ENCODE results near the gene SAYSD1. TPM values are rescaled to one million over a fixed set of nuclear protein-coding genes. Genes with fewer than 3 reads are reported as not detected.

SAYSD1 gene
- total and polyA plus RNA-seq, 2 experiments from 2014 or later, result 16.9 to 23.4 TPM

GRCh38 chr6:39108041-39108839, 6.7 kb downstream of the SAYSD1 start:
- Histone ChIP-seq H3K4me3 (no peak overlapping the region), H3K9me2 (replicated peaks; ENCODE audit: insufficient read depth) (no peaks in the 10 kb centered on the region), H3K36me3 (replicated peaks; ENCODE audit: insufficient read depth, low read depth) (no peaks in the 10 kb centered on the region), H2AFZ (no peak overlapping the region), H3K4me1 (ENCODE audit: insufficient read depth) (peaks cover 12% of the 10 kb centered on the region), H3K27me3 (no peaks in the 10 kb centered on the region), H3K4me2 (no peak overlapping the region), H3K27ac (peak overlapping the region; percentile 62), H4K20me1 (ENCODE audit: insufficient read depth, poor library complexity, severe bottlenecking) (no peaks in the 10 kb centered on the region), H3K9me3 (ENCODE audit: low read depth) (no peaks in the 10 kb centered on the region), H3K79me2 (peaks cover 23% of the 10 kb centered on the region)
- 54% methylated on average over 7 of the region's 7 CpGs for WGBS (ENCODE audit: low lambda C conversion rate, missing lambda C conversion rate)
- no peak for DNase-seq (ENCODE audit: low spot score)
- TF ChIP-seq CTCF (IDR thresholded peaks at IDR 0.05; ENCODE audit: poor library complexity) (no peak), EZH2 (IDR thresholded peaks at IDR 0.05; ENCODE audit: borderline replicate concordance) (no peak), EZH2phosphoT487 (IDR thresholded peaks at IDR 0.05; ENCODE audit: low read depth, severe bottlenecking, unreplicated experiment) (no peak)

DNA sequence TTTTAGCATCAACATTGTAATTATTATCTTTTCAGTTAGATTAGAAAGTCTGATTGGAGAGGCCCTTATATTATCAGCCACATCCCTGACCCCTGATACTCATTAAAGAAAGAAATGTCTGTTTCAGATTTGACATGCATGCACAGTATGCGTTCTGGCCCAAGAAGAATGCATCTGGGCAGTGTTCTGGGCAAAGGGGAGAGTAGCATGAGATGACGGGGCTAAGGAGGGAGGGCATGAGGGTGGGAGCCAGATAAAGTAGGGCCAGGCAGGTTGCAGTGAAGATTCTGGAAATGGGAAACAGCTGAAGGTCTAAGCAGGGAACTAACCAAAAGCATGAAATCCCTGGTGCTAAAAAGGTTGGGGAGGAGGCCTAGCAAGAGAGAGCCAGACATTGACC, 7.3 kb downstream of the SAYSD1 start:
- no peak overlapping the region for H2AFZ ChIP-seq
- no peaks in the 10 kb centered on the region for H3K27me3 ChIP-seq
- H3K79me2 ChIP-seq, result peaks cover 17% of the 10 kb centered on the region
- no peaks in the 10 kb centered on the region for H3K9me2 ChIP-seq (replicated peaks; ENCODE audit: insufficient read depth)
- peaks cover 12% of the 10 kb centered on the region for H3K4me1 ChIP-seq (ENCODE audit: insufficient read depth)
- H3K4me3 ChIP-seq, result no peak overlapping the region
- H3K4me2 ChIP-seq, result no peak overlapping the region
- 41% methylated on average over 2 of the region's 2 CpGs for WGBS (ENCODE audit: low lambda C conversion rate, missing lambda C conversion rate)
- DNase-seq (ENCODE audit: low spot score), result no peak
- H3K9me3 ChIP-seq (ENCODE audit: low read depth), result no peaks in the 10 kb centered on the region
- H4K20me1 ChIP-seq (ENCODE audit: insufficient read depth, poor library complexity, severe bottlenecking), result no peaks in the 10 kb centered on the region
- H3K27ac ChIP-seq, result peak overlapping the region; percentile 48
- H3K36me3 ChIP-seq (replicated peaks; ENCODE audit: insufficient read depth, low read depth), result no peaks in the 10 kb centered on the region
- TF ChIP-seq EZH2phosphoT487 (IDR thresholded peaks at IDR 0.05; ENCODE audit: low read depth, severe bottlenecking, unreplicated experiment) (no peak), CTCF (IDR thresholded peaks at IDR 0.05; ENCODE audit: poor library complexity) (no peak), EZH2 (IDR thresholded peaks at IDR 0.05; ENCODE audit: borderline replicate concordance) (no peak)

DNA sequence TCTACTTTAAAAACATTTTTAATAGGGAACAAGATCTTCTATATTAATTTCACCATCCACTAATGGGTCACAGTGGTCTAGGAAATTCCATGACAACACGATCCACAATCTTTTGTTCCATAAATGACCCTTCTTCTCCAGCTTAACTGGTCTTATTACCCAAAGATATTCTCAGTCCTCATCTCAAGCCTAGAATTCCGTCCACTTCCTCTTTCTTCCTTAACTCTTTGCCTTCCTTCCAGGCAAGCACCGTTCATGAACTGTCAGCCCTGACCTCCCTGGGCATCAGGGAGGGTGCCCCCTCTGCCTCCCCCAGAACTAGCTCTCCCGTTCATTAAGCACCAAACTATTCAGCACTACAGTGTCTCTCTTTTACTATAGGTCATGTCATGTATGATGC, 8.0 kb downstream of the SAYSD1 start:
- 85% methylated on average over 4 of the region's 4 CpGs for WGBS (ENCODE audit: low lambda C conversion rate, missing lambda C conversion rate)
- Histone ChIP-seq H3K79me2 (peaks cover 11% of the 10 kb centered on the region), H3K36me3 (replicated peaks; ENCODE audit: insufficient read depth, low read depth) (no peaks in the 10 kb centered on the region)

More for the DNA sequence above, 8.0 kb downstream of the SAYSD1 start:
- peaks cover 12% of the 10 kb centered on the region for H3K4me1 ChIP-seq (ENCODE audit: insufficient read depth)
- H3K4me2 ChIP-seq, result no peak overlapping the region
- no peaks in the 10 kb centered on the region for H3K9me3 ChIP-seq (ENCODE audit: low read depth)
- no peak for DNase-seq (ENCODE audit: low spot score)
- H3K9me2 ChIP-seq (replicated peaks; ENCODE audit: insufficient read depth), result no peaks in the 10 kb centered on the region
- no peaks in the 10 kb centered on the region for H4K20me1 ChIP-seq (ENCODE audit: insufficient read depth, poor library complexity, severe bottlenecking)
- TF ChIP-seq EZH2 (IDR thresholded peaks at IDR 0.05; ENCODE audit: borderline replicate concordance) (no peak), CTCF (IDR thresholded peaks at IDR 0.05; ENCODE audit: poor library complexity) (no peak), EZH2phosphoT487 (IDR thresholded peaks at IDR 0.05; ENCODE audit: low read depth, severe bottlenecking, unreplicated experiment) (no peak)
- H3K4me3 ChIP-seq, result no peak overlapping the region
- no peak overlapping the region for H3K27ac ChIP-seq
- no peaks in the 10 kb centered on the region for H3K27me3 ChIP-seq
- no peak overlapping the region for H2AFZ ChIP-seq

All from hepatocyte (in vitro differentiated cells).